Measurements from ENCODE around the gene MPZL2. TPM values are rescaled to one million over a fixed set of nuclear protein-coding genes. Genes with fewer than 3 reads are reported as not detected.

Gene MPZL2
- total RNA-seq, 1 donor, result 0.36 TPM

DNA sequence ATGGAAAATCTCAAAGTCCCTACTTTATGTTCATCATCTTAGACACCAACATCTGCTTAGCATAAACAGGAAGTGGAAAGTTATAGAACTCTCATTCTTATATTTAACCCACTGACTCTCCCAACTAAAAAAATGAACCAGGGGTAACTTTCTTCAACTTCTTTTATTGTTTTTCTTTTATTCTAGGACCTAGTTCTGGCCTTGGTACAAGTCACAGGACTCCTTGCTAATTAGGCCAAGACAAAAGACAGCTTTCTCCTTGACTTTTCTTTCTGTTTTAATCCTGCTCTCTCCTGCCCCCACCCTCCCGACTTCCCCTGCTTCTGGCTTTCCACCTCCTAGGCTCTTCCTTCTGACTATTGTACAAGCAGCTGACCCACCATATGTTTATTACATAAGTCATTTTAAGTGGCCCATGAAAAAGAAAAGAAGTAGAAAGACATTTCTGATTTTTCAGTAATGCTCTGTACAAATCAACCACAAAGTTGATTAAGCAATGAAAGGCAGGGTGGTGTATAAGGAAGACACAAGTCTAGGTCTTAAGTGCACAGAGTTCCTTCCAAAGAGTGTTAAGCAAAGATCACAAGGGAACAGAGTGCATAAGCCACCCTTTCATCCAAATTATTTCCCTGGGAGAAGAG, 57.6 kb downstream of the MPZL2 start:
- TF ChIP-seq, protein P1, sequence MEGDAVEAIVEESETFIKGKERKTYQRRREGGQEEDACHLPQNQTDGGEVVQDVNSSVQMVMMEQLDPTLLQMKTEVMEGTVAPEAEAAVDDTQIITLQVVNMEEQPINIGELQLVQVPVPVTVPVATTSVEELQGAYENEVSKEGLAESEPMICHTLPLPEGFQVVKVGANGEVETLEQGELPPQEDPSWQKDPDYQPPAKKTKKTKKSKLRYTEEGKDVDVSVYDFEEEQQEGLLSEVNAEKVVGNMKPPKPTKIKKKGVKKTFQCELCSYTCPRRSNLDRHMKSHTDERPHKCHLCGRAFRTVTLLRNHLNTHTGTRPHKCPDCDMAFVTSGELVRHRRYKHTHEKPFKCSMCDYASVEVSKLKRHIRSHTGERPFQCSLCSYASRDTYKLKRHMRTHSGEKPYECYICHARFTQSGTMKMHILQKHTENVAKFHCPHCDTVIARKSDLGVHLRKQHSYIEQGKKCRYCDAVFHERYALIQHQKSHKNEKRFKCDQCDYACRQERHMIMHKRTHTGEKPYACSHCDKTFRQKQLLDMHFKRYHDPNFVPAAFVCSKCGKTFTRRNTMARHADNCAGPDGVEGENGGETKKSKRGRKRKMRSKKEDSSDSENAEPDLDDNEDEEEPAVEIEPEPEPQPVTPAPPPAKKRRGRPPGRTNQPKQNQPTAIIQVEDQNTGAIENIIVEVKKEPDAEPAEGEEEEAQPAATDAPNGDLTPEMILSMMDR (IDR thresholded peaks at IDR 0.05; ENCODE audit: insufficient read depth, low read length), result no peak
- no peak for DNase-seq (ENCODE audit: low read depth)
- H3K4me3 ChIP-seq (ENCODE audit: low read depth, low read length), result no peak overlapping the region

DNA sequence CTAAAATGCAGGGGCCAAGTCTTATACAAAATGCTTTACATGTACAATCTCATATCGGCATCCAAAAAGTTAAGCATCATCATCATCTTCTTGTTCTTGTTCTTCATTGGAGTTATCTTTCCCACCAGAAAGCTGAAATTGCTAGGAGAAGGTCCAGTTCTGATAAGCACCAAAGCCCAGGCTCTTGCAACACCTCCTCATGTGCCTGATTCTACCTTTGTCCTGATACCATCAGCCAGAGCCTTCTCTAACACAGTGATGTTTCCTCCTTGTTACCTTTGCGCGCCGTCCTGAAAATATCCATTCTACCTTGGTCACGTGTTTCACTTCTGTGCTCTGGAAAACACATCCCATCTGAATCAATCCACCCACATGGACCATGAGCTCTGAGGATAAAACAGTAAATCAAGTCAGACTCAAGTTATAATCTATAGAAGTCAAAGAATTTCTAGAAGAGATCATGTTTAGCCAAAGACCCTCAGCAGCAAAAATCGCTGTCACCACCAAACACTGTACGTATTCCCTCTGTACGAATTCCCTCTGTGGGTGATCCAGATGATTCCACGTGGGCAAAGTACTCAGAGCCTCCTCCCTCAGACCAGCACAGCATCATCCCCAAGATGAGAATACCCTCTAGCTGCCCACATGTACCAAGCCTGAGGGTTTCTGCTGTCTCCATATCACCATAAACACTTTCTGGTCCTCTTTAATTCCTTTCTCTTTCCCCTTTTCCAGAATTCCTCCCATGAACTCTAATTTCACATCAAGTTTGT, 58.3 kb downstream of the MPZL2 start:
- TF ChIP-seq, protein P1 (IDR thresholded peaks at IDR 0.05; ENCODE audit: insufficient read depth, low read length), result no peak
- H3K4me3 ChIP-seq (ENCODE audit: low read depth, low read length), result no peak overlapping the region
- no peak for DNase-seq (ENCODE audit: low read depth)

Small RNA genes lying within 50 kb of the gene (small RNA-seq; reads per million reads assigned to genes)
- gene HSPE1P18, result not detected

Other genes with a start within 250 kb of the MPZL2 start
- gene TMPRSS4, start 187.2 kb downstream of the MPZL2 start, total RNA-seq (ENCODE audit: low replicate concordance), result not detected in 2 replicates
- not detected in 2 replicates for gene SMIM35, start 177.3 kb downstream of the MPZL2 start, total RNA-seq (ENCODE audit: low replicate concordance)
- under 0.01 and 0.25 TPM in 2 replicates for gene SCN4B, start 111.5 kb downstream of the MPZL2 start, total RNA-seq (ENCODE audit: low replicate concordance)
- 0.33 TPM in 1 of 2 replicates, not detected in the other for gene SCN2B, start 87.7 kb downstream of the MPZL2 start, total RNA-seq (ENCODE audit: low replicate concordance)
- not detected in 2 replicates for gene JAML, start 39.3 kb downstream of the MPZL2 start, total RNA-seq (ENCODE audit: low replicate concordance)
- gene MPZL3, start 11.9 kb downstream of the MPZL2 start, total RNA-seq (ENCODE audit: low replicate concordance), result 0.41 and 0.45 TPM in 2 replicates
- not detected in 2 replicates for gene CD3E, start 40.4 kb upstream of the MPZL2 start, total RNA-seq (ENCODE audit: low replicate concordance)
- gene CD3D, start 78.4 kb upstream of the MPZL2 start, total RNA-seq (ENCODE audit: low replicate concordance), result not detected in 2 replicates
- gene CD3G, start 80.0 kb upstream of the MPZL2 start, total RNA-seq (ENCODE audit: low replicate concordance), result not detected in 2 replicates
- gene UBE4A, start 95.3 kb upstream of the MPZL2 start, total RNA-seq (ENCODE audit: low replicate concordance), result 25.7 and 74.8 TPM in 2 replicates
- 55.2 and 72.8 TPM in 2 replicates for gene ATP5MG, start 137.3 kb upstream of the MPZL2 start, total RNA-seq (ENCODE audit: low replicate concordance)
- 38.9 and 49.8 TPM in 2 replicates for gene KMT2A, start 172.2 kb upstream of the MPZL2 start, total RNA-seq (ENCODE audit: low replicate concordance)